CD14-positive monocyte (primary cell): ENCODE data around the gene NUP214. TPM values are rescaled to one million over a fixed set of nuclear protein-coding genes. Genes with fewer than 3 reads are reported as not detected.

Experiments
- DNase-seq, 3 donors: peaks; one replicate each; pipeline ENCODE4 v3.0.0-alpha.2; 2011 to 2022
- H2AFZ ChIP-seq: 2 replicates; pipeline ENCODE4 v1.6.0; 2012; ENCODE audit warnings: mild to moderate bottlenecking, low read depth, low read length, inconsistent platforms; ENCODE audit not compliant: insufficient read depth, poor library complexity, severe bottlenecking
- H3K27ac ChIP-seq, 2 donors: 1 replicate in 1 of 2; 2 replicates in 1 of 2; pipeline ENCODE4 v1.5.1; 2012 to 2013; ENCODE audit warnings: low read length in 2 of 2, control low read depth in 1 of 2, inconsistent platforms in 1 of 2, low read depth in 1 of 2, mild to moderate bottlenecking in 1 of 2
- H3K27me3 ChIP-seq, 2 donors: one replicate each; pipeline versions ENCODE4 v1.6.0 to v1.6.1; 2011 to 2013; ENCODE audit warnings: low read length in 2 of 2; ENCODE audit not compliant: control insufficient read depth in 2 of 2, insufficient read depth in 2 of 2
- H3K36me3 ChIP-seq, 2 donors: replicated peaks in 1 of 2; 1 replicate in 1 of 2; 2 replicates in 1 of 2; pipeline versions ENCODE4 v1.5.1 to v1.6.1; 2012 to 2013; ENCODE audit warnings: low read length in 2 of 2, control low read depth in 1 of 2, inconsistent platforms in 1 of 2, mild to moderate bottlenecking in 1 of 2; ENCODE audit not compliant: insufficient read depth in 2 of 2, control insufficient read depth in 1 of 2
- H3K4me1 ChIP-seq, 2 donors: 1 replicate in 1 of 2; 2 replicates in 1 of 2; pipeline versions ENCODE4 v1.5.1 to v1.6.1; 2012 to 2013; ENCODE audit warnings: low read length in 2 of 2, control low read depth in 1 of 2, inconsistent platforms in 1 of 2, mild to moderate bottlenecking in 1 of 2, moderate library complexity in 1 of 2; ENCODE audit not compliant: insufficient read depth in 2 of 2, control insufficient read depth in 1 of 2
- H3K4me2 ChIP-seq: replicated peaks from 2 replicates; pipeline ENCODE3; 2012; ENCODE audit warnings: low read length, moderate library complexity, mild to moderate bottlenecking; ENCODE audit not compliant: poor library complexity, severe bottlenecking; ENCODE audit errors: extremely low read depth
- H3K4me3 ChIP-seq, 3 experiments: fragments of 200-600 bp in 1 of 3; sonication (generic) in 1 of 3; replicated peaks in 1 of 3; 1 replicate in 2 of 3; 2 replicates in 1 of 3; pipeline ENCODE4 v1.5.1; 2011 to 2013; ENCODE audit warnings: low read length in 3 of 3, mild to moderate bottlenecking in 3 of 3, control low read depth in 2 of 3, low read depth in 2 of 3, inconsistent platforms in 1 of 3, moderate library complexity in 1 of 3
- H3K79me2 ChIP-seq: 2 replicates; pipeline ENCODE4 v1.6.0; 2012; ENCODE audit warnings: mild to moderate bottlenecking, control low read depth, inconsistent platforms, low read length, moderate library complexity; ENCODE audit not compliant: insufficient read depth
- H3K9ac ChIP-seq: 2 replicates; pipeline ENCODE4 v1.6.0; 2017; ENCODE audit warnings: low read length, mild to moderate bottlenecking; ENCODE audit not compliant: insufficient read depth, poor library complexity, severe bottlenecking
- H3K9me3 ChIP-seq, 2 donors: replicated peaks in 1 of 2; 1 replicate in 1 of 2; 2 replicates in 1 of 2; pipeline versions ENCODE4 v1.5.1 to v1.6.1; 2012 to 2013; ENCODE audit warnings: low read length in 2 of 2, control low read depth in 1 of 2; ENCODE audit not compliant: control insufficient read depth in 1 of 2, insufficient read depth in 1 of 2
- H4K20me1 ChIP-seq: 2 replicates; pipeline ENCODE4 v1.6.0; 2012; ENCODE audit warnings: mild to moderate bottlenecking, low read length, control low read depth, moderate library complexity; ENCODE audit not compliant: insufficient read depth
- H3K27ac Mint-ChIP-seq, 7 donors: one replicate each; pipeline ENCODE4 v1.8.0; 2020; ENCODE audit warnings: mild to moderate bottlenecking in 7 of 7, mixed read lengths in 7 of 7, moderate library complexity in 6 of 7, inconsistent platforms in 2 of 7
- H3K27me3 Mint-ChIP-seq, 3 donors: one replicate each; pipeline ENCODE4 v1.8.0; 2021 to 2022; ENCODE audit warnings: low read depth in 3 of 3, mild to moderate bottlenecking in 3 of 3, mixed read lengths in 3 of 3, moderate library complexity in 3 of 3, inconsistent platforms in 1 of 3
- H3K36me3 Mint-ChIP-seq, 2 donors: one replicate each; pipeline ENCODE4 v1.8.0; 2020; ENCODE audit warnings: mixed read lengths in 2 of 2, inconsistent platforms in 1 of 2, mild to moderate bottlenecking in 1 of 2
- H3K4me1 Mint-ChIP-seq: one replicate; pipeline ENCODE4 v1.8.0; 2020; ENCODE audit warnings: mild to moderate bottlenecking, mixed read lengths
- H3K4me3 Mint-ChIP-seq, 2 donors: one replicate each; pipeline ENCODE4 v1.8.0; 2020; ENCODE audit warnings: mild to moderate bottlenecking in 2 of 2, mixed read lengths in 2 of 2, moderate library complexity in 1 of 2
- H3K9me3 Mint-ChIP-seq, 7 donors: one replicate each; pipeline ENCODE4 v1.8.0; 2020 to 2022; ENCODE audit warnings: mixed read lengths in 7 of 7, mild to moderate bottlenecking in 6 of 7, moderate library complexity in 6 of 7, inconsistent platforms in 2 of 7
- WGBS: methylation state at CpG from one replicate; pipeline ENCODE4 v1.1.5; 2013; ENCODE audit warnings: missing lambda C conversion rate; ENCODE audit not compliant: insufficient coverage; 5-methylcytosine and 5-hydroxymethylcytosine counted together
- intact Hi-C, 2 donors: fragments of 100-400 bp; cut with micrococcal nuclease; formaldehyde crosslinking; loops; one replicate each; pipeline versions ENCODE4 v1.15.0 to v1.15.1; 2023
- polyA plus RNA-seq, 3 donors: library from polyadenylated mRNA; depleted of rRNA in 1 of 3; unstranded in 2 of 3; stranded (reverse) in 1 of 3; fragments of 300-500 nt in 2 of 3; fragments of >200 nt in 1 of 3; fragmentation: Illumina TruSeq in 2 of 3; gene quantifications; 1 replicate in 2 of 3; 2 replicates in 1 of 3; pipeline ENCODE4 v1.2.3, GENCODE V29; 2012 to 2021
- TF ChIP-seq, protein P1 (sequence below): fragments of 200-600 bp; IDR thresholded peaks from one replicate; pipeline ENCODE4 v1.8.0; 2022; ENCODE audit warnings: antibody characterized with exemption, mild to moderate bottlenecking

NUP214 gene
- polyA plus RNA-seq, 3 donors = 94.9 to 329 (median 214) TPM

DNA sequence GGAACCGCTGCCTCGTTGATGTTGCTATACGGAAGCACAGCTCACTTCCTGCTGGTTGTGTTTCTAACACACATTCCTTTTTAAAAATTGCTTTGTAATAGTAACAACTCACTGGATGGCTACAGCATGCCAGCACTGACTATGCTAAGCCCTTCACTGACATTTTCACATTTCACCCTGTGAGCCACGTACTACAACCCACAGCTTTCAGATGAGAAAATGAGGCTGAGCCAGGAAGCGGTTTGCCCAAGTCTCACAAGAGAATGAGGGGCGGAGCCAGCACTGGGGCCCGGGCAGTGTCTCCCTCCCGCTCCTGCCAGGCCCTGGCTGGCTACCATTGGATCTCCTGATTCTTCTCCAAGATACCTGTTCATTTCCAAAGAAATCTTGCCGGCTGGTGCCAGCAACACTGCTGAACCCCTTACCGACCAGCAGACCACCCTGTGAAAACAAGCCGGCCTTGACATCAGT, 112.6 kb downstream of the NUP214 start:
- DNase-seq = peak; percentile 75 to 81 (median 79)
- peak overlapping the region; percentile 71 for H3K9ac ChIP-seq
- H3K4me1 Mint-ChIP-seq = peaks cover 40% of the 10 kb centered on the region
- H3K4me1 ChIP-seq = peaks cover 28 to 30% of the 10 kb centered on the region in 2 donors
- H3K4me3 Mint-ChIP-seq = peak overlapping the region; percentile 79 to 90
- H3K79me2 ChIP-seq = peaks cover 13% of the 10 kb centered on the region
- H3K4me2 ChIP-seq = peak overlapping the region; percentile 75
- H3K27me3 ChIP-seq = no peaks in the 10 kb centered on the region
- peaks cover 21% of the 10 kb centered on the region for H4K20me1 ChIP-seq
- H3K9me3 Mint-ChIP-seq = peaks cover 3 to 7% (median 3%) of the 10 kb centered on the region in 7 donors
- H2AFZ ChIP-seq = peak overlapping the region; percentile 87
- H3K36me3 Mint-ChIP-seq = peaks cover 41 to 51% of the 10 kb centered on the region in 2 donors
- peaks cover 29 to 34% of the 10 kb centered on the region in 2 donors for H3K36me3 ChIP-seq
- intact Hi-C loops = loop anchor here (5.0 kb wide), 1 partner anchor 39 kb away; the partner anchor contains the start of gene FAM78A (in 2 of the 2)
- H3K4me3 ChIP-seq = peak overlapping the region; percentile 19 to 70 (median 32)
- WGBS = under 1% methylated on average over 10 of the region's 11 CpGs
- peak overlapping the region; percentile 89 to 98 (median 95) for H3K27ac Mint-ChIP-seq
- TF ChIP-seq, protein P1, sequence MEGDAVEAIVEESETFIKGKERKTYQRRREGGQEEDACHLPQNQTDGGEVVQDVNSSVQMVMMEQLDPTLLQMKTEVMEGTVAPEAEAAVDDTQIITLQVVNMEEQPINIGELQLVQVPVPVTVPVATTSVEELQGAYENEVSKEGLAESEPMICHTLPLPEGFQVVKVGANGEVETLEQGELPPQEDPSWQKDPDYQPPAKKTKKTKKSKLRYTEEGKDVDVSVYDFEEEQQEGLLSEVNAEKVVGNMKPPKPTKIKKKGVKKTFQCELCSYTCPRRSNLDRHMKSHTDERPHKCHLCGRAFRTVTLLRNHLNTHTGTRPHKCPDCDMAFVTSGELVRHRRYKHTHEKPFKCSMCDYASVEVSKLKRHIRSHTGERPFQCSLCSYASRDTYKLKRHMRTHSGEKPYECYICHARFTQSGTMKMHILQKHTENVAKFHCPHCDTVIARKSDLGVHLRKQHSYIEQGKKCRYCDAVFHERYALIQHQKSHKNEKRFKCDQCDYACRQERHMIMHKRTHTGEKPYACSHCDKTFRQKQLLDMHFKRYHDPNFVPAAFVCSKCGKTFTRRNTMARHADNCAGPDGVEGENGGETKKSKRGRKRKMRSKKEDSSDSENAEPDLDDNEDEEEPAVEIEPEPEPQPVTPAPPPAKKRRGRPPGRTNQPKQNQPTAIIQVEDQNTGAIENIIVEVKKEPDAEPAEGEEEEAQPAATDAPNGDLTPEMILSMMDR = no peak
- no peaks in the 10 kb centered on the region for H3K9me3 ChIP-seq
- H3K27ac ChIP-seq = peak overlapping the region; percentile 82 to 89
- H3K27me3 Mint-ChIP-seq = peaks cover 0 to 1% (median 0%) of the 10 kb centered on the region in 3 donors

DNA sequence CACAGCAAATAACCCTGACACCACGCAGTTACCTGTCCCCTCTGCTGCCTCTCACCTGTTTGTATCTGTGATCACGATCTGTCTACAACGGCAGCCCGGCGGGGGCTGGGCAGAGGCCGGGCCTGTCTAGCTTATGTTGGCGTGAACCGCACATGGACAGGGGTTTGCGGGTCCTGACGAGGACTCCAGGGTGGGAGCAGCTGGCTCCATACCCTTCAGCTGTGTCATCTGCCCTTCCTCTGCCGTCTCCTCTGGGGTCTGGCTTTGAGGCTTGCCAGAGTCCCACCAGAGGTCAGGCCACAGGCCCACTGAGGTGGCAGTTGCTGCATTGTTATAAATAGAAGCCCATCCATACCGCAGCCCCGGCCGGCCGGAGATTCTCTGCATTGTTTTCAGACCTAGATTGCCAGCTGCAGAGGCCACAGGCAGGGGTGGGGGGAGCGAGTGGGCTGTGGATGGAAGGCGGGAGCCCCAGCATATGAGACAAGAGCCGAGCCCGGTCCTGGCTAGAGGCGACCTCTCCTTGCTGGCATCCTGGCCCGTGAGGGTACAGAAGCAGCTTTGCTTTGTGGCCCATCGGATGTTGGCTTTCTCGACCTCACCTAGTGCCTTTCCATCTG, 113.1 kb downstream of the NUP214 start:
- 2% methylated on average over 20 of the region's 23 CpGs for WGBS

More for the DNA sequence above, 113.1 kb downstream of the NUP214 start:
- Histone ChIP-seq H3K79me2 (peaks cover 9% of the 10 kb centered on the region), H2AFZ (peak overlapping the region; percentile 87), H3K27me3 (no peaks in the 10 kb centered on the region), H3K4me1 (peaks cover 28 to 30% of the 10 kb centered on the region in 2 donors), H3K36me3 (peaks cover 25 to 29% of the 10 kb centered on the region in 2 donors), H4K20me1 (peaks cover 16% of the 10 kb centered on the region), H3K4me2 (peak overlapping the region; percentile 75), H3K9ac (peak overlapping the region; percentile 71), H3K9me3 (peaks cover 0 to 3% of the 10 kb centered on the region in 2 donors), H3K4me3 (peak overlapping the region; percentile 19 to 70 (median 32)), H3K27ac (peak overlapping the region; percentile 82 to 89)
- H3K27ac Mint-ChIP-seq = peak overlapping the region; percentile 89 to 98 (median 95)
- DNase-seq = no peak
- H3K4me1 Mint-ChIP-seq = peaks cover 37% of the 10 kb centered on the region
- H3K27me3 Mint-ChIP-seq = peaks cover 0 to 3% (median 0%) of the 10 kb centered on the region in 3 donors
- H3K36me3 Mint-ChIP-seq = peaks cover 40 to 50% of the 10 kb centered on the region in 2 donors
- peak overlapping the region; percentile 79 to 90 for H3K4me3 Mint-ChIP-seq
- intact Hi-C loops = loop anchor here (5.0 kb wide), 1 partner anchor 39 kb away; the partner anchor contains the start of gene FAM78A (in 2 of the 2)
- TF ChIP-seq, protein P1 = no peak
- H3K9me3 Mint-ChIP-seq = peaks cover 6 to 11% (median 7%) of the 10 kb centered on the region in 7 donors
